ENCODE measurements around the gene PDILT.

- TF ChIP-seq CTCF (IDR thresholded peaks at IDR 0.05) (peak in 1 of 3 experiments; percentile 12), POLR2AphosphoS5 (IDR thresholded peaks at IDR 0.05) (no peak)
Observed at GRCh38 chr16:20348365-20349185, 56.0 kb downstream of the PDILT start.

All from esophagus muscularis mucosa (tissue), 3 donors.